Psoas muscle (tissue), 8 donors: ENCODE results near the gene KIAA1958. TPM values are rescaled to one million over a fixed set of nuclear protein-coding genes. Genes with fewer than 3 reads are reported as not detected.

ENCODE experiments used
- ATAC-seq, 4 donors: fragments of 200-7000 bp; cut with Tn5 transposase; one replicate each; pipeline ENCODE4 v1.9.1; 2020; ENCODE audit warnings: moderate library complexity in 3 of 4, mild to moderate bottlenecking in 2 of 4
- DNase-seq, 2 donors: peaks; one replicate each; pipeline ENCODE4 v3.0.0-alpha.2; 2020
- H3K27ac ChIP-seq: fragments of 200-600 bp; one replicate; pipeline ENCODE4 v1.8.0; 2022
- H3K27me3 ChIP-seq, 3 donors: fragments of 200-600 bp in 1 of 3; one replicate each; pipeline versions ENCODE4 v1.6.1 to v1.8.0; 2013 to 2022; ENCODE audit warnings: low read length in 2 of 3, mild to moderate bottlenecking in 2 of 3, moderate library complexity in 1 of 3; ENCODE audit not compliant: insufficient read depth in 3 of 3
- H3K36me3 ChIP-seq, 2 donors: fragments of 200-600 bp in 1 of 2; one replicate each; pipeline versions ENCODE4 v1.6.1 to v1.8.0; 2013 to 2022; ENCODE audit warnings: low read depth in 1 of 2, mild to moderate bottlenecking in 1 of 2, moderate library complexity in 1 of 2; ENCODE audit not compliant: insufficient read depth in 1 of 2
- H3K4me1 ChIP-seq: fragments of 200-600 bp; one replicate; pipeline ENCODE4 v1.8.0; 2022
- H3K4me3 ChIP-seq: fragments of 200-600 bp; one replicate; pipeline ENCODE4 v1.8.0; 2022; ENCODE audit warnings: mild to moderate bottlenecking
- H3K9me3 ChIP-seq: fragments of 200-600 bp; one replicate; pipeline ENCODE4 v1.8.0; 2022
- WGBS, 3 donors: extraction: QIAGEN DNeasy Blood & Tissue Kit; methylation state at CpG; one replicate each; pipeline versions ENCODE4 v1.1.6 to v1.1.7; 2013; 5-methylcytosine and 5-hydroxymethylcytosine counted together
- intact Hi-C, 2 donors: fragments of 100-400 bp; cut with DNase I; formaldehyde crosslinking; loops; one replicate each; pipeline versions ENCODE4 v1.11.0 to v1.14.2; 2022
- polyA plus RNA-seq, 3 donors: library from polyadenylated mRNA; stranded (reverse); fragments of 200-250 nt; gene quantifications; one replicate each; pipeline ENCODE4 v1.2.3, GENCODE V29; 2013
- total RNA-seq, 4 donors: library from RNA; stranded (reverse); fragmentation: NEBNext Ultra II Directional in 2 of 4; extraction: Animal tissue kit (Norgen Biotek cat#: 25700) in 2 of 4; gene quantifications; one replicate each; pipeline versions ENCODE4 v1.2.1 to v1.2.4, GENCODE V29; 2021 to 2023
- TF ChIP-seq, protein P1 (sequence below): fragments of 200-600 bp; IDR thresholded peaks from one replicate; pipeline ENCODE4 v1.8.0; 2022; ENCODE audit warnings: antibody characterized with exemption
- donor health status: healthy with polysubstance abuse.
- donor health status: DM: no; HTN: no; CAD: no; lungs with moderate emphysema.
- donor health status: Bipolar disorder and iron deficiency.
- donor health status: healthy.
- donor health status: DM: yes; HTN: yes; CAD: no.
- donor health status: DM: no; HTN: no; CAD: no.
- donor health status: DM: no; HTN: no; CAD: no.
- donor health status: DM: yes; HTN: yes; CAD: no.

Gene KIAA1958
- total and polyA plus RNA-seq, 7 donors: 0.56 to 4.1 (median 1.5) TPM

DNA sequence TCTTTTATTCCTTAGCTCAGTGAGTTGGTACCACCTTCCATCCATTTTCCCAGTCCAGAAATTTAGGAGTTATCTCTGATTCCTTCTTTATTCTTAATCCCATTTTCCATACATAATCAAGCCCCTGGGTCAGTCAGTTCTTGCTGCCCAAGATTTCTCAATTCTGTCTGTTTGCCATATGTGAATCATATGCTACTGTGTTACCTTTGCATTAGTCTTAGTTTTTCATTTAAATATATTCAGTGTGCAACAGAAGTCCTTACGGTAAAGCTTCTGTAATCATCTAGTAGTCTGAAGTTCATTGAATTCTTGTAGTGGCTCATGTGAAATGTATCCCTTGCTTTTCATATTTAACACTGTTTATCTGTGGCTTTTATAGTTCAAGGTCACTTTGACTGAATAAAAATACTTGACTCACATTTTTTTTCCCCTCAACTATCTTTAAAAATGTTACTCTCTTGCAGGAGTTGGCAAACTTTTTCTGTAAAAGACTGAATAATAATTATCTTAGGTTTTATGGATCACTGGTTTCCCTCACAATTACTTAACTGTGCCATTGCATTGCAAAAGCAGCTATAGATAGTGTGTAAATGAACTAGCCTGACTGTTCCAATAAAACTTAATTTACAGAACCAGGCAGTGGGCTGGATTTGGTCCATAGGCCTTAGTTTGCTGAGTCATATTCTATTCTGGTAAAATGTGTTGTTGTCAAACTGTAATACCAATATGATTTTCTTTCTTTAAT lies 6.9 kb downstream of the KIAA1958 start:
- DNase-seq: no peak
- TF ChIP-seq, protein P1, sequence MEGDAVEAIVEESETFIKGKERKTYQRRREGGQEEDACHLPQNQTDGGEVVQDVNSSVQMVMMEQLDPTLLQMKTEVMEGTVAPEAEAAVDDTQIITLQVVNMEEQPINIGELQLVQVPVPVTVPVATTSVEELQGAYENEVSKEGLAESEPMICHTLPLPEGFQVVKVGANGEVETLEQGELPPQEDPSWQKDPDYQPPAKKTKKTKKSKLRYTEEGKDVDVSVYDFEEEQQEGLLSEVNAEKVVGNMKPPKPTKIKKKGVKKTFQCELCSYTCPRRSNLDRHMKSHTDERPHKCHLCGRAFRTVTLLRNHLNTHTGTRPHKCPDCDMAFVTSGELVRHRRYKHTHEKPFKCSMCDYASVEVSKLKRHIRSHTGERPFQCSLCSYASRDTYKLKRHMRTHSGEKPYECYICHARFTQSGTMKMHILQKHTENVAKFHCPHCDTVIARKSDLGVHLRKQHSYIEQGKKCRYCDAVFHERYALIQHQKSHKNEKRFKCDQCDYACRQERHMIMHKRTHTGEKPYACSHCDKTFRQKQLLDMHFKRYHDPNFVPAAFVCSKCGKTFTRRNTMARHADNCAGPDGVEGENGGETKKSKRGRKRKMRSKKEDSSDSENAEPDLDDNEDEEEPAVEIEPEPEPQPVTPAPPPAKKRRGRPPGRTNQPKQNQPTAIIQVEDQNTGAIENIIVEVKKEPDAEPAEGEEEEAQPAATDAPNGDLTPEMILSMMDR: no peak

DNA sequence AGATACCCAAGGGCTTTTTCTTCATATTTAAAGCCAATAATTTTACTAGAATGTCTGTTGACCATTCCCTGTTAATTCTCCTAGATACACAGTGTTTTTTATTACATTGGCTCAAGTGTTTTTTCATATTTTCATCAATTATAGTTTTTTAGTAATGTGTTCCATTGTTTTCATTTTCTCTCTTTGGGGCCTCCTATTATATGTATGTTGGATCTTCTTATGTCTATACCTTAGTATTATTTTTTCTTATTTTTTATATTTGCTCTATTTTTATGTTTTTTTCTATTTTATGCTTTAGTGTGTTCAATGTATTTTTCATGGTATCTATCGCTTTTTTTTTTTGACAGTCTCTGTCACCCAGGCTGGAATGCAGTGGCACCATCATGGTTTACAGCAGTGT lies 7.5 kb downstream of the KIAA1958 start:
- Histone ChIP-seq H3K27me3 (no peaks in the 10 kb centered on the region), H3K36me3 (no peaks in the 10 kb centered on the region), H3K4me3 (no peak overlapping the region), H3K27ac (no peak overlapping the region), H3K9me3 (peaks cover 32% of the 10 kb centered on the region), H3K4me1 (no peaks in the 10 kb centered on the region)
- no peak for ATAC-seq
- TF ChIP-seq, protein P1: no peak
- intact Hi-C loops: no loop called here
- DNase-seq: no peak
- 100% methylated on average over 1 of the region's 1 CpG for WGBS, 3 donors

More for the DNA sequence above, 6.9 kb downstream of the KIAA1958 start:
- no peaks in the 10 kb centered on the region for H3K27me3 ChIP-seq
- intact Hi-C loops: no loop called here
- H3K9me3 ChIP-seq: peaks cover 32% of the 10 kb centered on the region
- no peak for ATAC-seq
- H3K27ac ChIP-seq: no peak overlapping the region
- H3K36me3 ChIP-seq: no peaks in the 10 kb centered on the region
- no peak overlapping the region for H3K4me3 ChIP-seq
- no peaks in the 10 kb centered on the region for H3K4me1 ChIP-seq
- WGBS, 3 donors: 93 to 100% (median 97%) methylated on average over 1 of the region's 1 CpG

DNA sequence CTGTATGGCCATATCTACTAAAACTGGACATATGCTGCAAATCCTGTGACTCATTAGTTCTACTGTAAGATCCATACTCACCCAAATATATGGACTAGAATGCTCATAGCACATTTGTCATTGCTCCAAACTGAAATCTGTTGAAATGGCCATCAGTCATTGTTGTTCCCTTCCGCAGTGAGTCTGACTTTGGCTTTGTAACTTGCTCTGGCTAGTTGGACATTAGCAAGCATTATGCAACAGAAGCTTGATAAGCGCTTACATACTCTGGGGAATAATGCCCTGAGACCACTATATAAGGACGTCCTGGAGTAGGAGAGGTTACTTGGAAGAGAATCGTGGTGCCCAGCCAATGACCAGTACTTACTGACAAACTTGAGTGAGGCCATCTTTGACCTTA lies 9.0 kb downstream of the KIAA1958 start:
- Histone ChIP-seq H3K27ac (no peak overlapping the region), H3K4me1 (no peaks in the 10 kb centered on the region), H3K9me3 (peaks cover 32% of the 10 kb centered on the region), H3K27me3 (no peaks in the 10 kb centered on the region), H3K4me3 (no peak overlapping the region), H3K36me3 (no peaks in the 10 kb centered on the region)
- TF ChIP-seq, protein P1: no peak
- 89 to 93% (median 90%) methylated on average over 4 of the region's 4 CpGs for WGBS, 3 donors
- intact Hi-C loops: no loop called here
- no peak for DNase-seq
- ATAC-seq: no peak

DNA sequence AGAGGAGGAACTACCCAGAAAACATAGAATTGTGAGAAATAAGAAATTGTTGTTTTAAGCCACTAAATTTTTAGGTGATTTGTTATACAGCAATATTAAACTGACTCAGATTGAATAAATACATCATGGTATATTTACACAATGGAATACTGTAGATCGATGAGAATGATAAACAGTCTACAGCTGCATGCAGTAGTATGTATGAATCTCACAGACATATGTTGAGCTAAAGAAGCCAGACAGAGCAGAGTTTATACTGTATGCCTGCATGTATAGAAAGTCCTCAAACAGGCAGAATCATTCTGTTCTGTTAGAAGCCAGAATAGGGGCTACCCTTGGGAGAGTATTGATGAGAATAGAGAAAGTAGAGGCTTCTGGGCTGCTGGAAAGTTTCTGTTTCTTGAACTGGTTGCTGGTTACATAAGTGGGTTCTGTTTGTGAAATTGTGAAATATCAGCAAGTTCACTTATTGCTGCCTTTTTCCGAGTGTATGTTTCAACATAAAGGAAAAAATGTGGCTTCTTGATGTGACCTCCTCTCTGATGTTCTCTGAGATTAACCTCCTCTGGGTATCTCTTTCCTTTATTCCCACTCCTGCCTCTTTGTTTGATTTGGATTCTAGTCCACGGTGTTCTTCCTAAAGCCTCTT lies 9.6 kb downstream of the KIAA1958 start:
- Histone ChIP-seq H3K36me3 (no peaks in the 10 kb centered on the region), H3K4me3 (no peak overlapping the region), H3K9me3 (peaks cover 32% of the 10 kb centered on the region), H3K27me3 (no peaks in the 10 kb centered on the region), H3K27ac (no peak overlapping the region), H3K4me1 (no peaks in the 10 kb centered on the region)
- intact Hi-C loops: no loop called here
- ATAC-seq (no peak), DNase-seq (no peak)
- TF ChIP-seq, protein P1: no peak
- 78 to 88% (median 84%) methylated on average over 3 of the region's 3 CpGs for WGBS, 3 donors
